WTC11 (cell line): ENCODE results near the gene PARP14. TPM values are rescaled to one million over a fixed set of nuclear protein-coding genes. Genes with fewer than 3 reads are reported as not detected.

ENCODE experiments used
- ATAC-seq: fragments of 200-7000 bp; cut with Tn5 transposase; 2 replicates; pipeline ENCODE4 v1.10.0; 2021; ENCODE audit warnings: mild to moderate bottlenecking, moderate library complexity
- CTCF ChIA-PET: fragments of 300-600 bp; sonication (Branson Sonifier 250); formaldehyde crosslinking; loops from one replicate; lab custom pipeline; 2021; ENCODE audit warnings: antibody characterized with exemption; lab: Charles Lee
- POLR2A ChIA-PET: fragments of 350-600 bp; sonication (Branson Sonifier 250); formaldehyde crosslinking; loops from one replicate; lab custom pipeline; 2021; ENCODE audit warnings: antibody characterized with exemption; lab: Charles Lee
- DNase-seq: peaks from one replicate; pipeline ENCODE4 v3.0.0; 2021; ENCODE audit warnings: low spot score
- H3K27ac Mint-ChIP-seq: 2 replicates; pipeline ENCODE4 v1.8.0; 2021; ENCODE audit warnings: mixed read lengths
- H3K27me3 Mint-ChIP-seq: 2 replicates; pipeline ENCODE4 v1.8.0; 2021; ENCODE audit warnings: low read depth, mild to moderate bottlenecking, moderate library complexity, mixed read lengths
- H3K36me3 Mint-ChIP-seq: 2 replicates; pipeline ENCODE4 v1.8.0; 2021; ENCODE audit warnings: mixed read lengths
- H3K4me1 Mint-ChIP-seq: 2 replicates; pipeline ENCODE4 v1.8.0; 2022; ENCODE audit warnings: mixed read lengths
- H3K4me3 Mint-ChIP-seq: 2 replicates; pipeline ENCODE4 v1.8.0; 2021; ENCODE audit warnings: mild to moderate bottlenecking, moderate library complexity, mixed read lengths
- H3K9me3 Mint-ChIP-seq: 2 replicates; pipeline ENCODE4 v1.8.0; 2021; ENCODE audit warnings: mixed read lengths
- CREB1 ChIP-seq: sonication (generic); formaldehyde crosslinking; IDR thresholded peaks from 2 replicates; pipeline ENCODE4 v1.8.0; 2023; ENCODE audit warnings: mild to moderate bottlenecking, missing genetic modification reagents
- ETV6 ChIP-seq: sonication (generic); formaldehyde crosslinking; IDR thresholded peaks from 2 replicates; pipeline ENCODE4 v1.8.1; 2022; ENCODE audit warnings: mild to moderate bottlenecking, missing genetic modification reagents
- FOXJ3 ChIP-seq: sonication (generic); formaldehyde crosslinking; IDR thresholded peaks from 2 replicates; pipeline ENCODE4 v1.9.0; 2021; ENCODE audit warnings: missing genetic modification reagents, mild to moderate bottlenecking, borderline replicate concordance
- FOXK1 ChIP-seq: sonication (generic); formaldehyde crosslinking; IDR thresholded peaks from 2 replicates; pipeline ENCODE4 v1.8.0; 2022; ENCODE audit warnings: mild to moderate bottlenecking, moderate library complexity, missing genetic modification reagents
- MYBL2 ChIP-seq: sonication (generic); formaldehyde crosslinking; IDR thresholded peaks from 2 replicates; pipeline ENCODE4 v1.8.1; 2023; ENCODE audit warnings: mild to moderate bottlenecking, moderate library complexity, missing genetic modification reagents
- NFYB ChIP-seq: sonication (generic); formaldehyde crosslinking; conservative IDR thresholded peaks from 2 replicates; pipeline ENCODE4 v1.8.0; 2022; ENCODE audit warnings: low read depth, missing genetic modification reagents
- ZBTB21 ChIP-seq: sonication (generic); formaldehyde crosslinking; IDR thresholded peaks from 2 replicates; pipeline ENCODE4 v1.8.1; 2023; ENCODE audit warnings: mild to moderate bottlenecking, missing genetic modification reagents, borderline replicate concordance
- ZNF219 ChIP-seq: sonication (generic); formaldehyde crosslinking; IDR thresholded peaks from 2 replicates; pipeline ENCODE4 v1.8.0; 2023; ENCODE audit warnings: missing genetic modification reagents, mild to moderate bottlenecking, borderline replicate concordance
- ZNF671 ChIP-seq: fragments of 250-450 bp; sonication (Bioruptor Pico); IDR thresholded peaks from 2 replicates; pipeline ENCODE4 v1.8.0; 2021; ENCODE audit warnings: mild to moderate bottlenecking
- total RNA-seq: library from RNA; stranded (reverse); gene quantifications from 3 replicates; pipeline ENCODE4 v1.2.3, GENCODE V29; 2021
- TF ChIP-seq, protein P1 (sequence below): fragments of 250-450 bp; sonication (Bioruptor Pico); IDR thresholded peaks from 2 replicates; pipeline ENCODE4 v1.9.0; 2021; ENCODE audit warnings: moderate library complexity, mild to moderate bottlenecking, inconsistent platforms, borderline replicate concordance
- TF ChIP-seq, protein P2 (sequence below): sonication (generic); formaldehyde crosslinking; IDR thresholded peaks from 2 replicates; pipeline ENCODE4 v1.8.0; 2023; ENCODE audit warnings: missing genetic modification reagents
- TF ChIP-seq, protein P3 (sequence below): fragments of 250-450 bp; sonication (Bioruptor Pico); IDR thresholded peaks from 2 replicates; pipeline ENCODE4 v1.9.0; 2021; ENCODE audit warnings: mild to moderate bottlenecking
- TF ChIP-seq, protein P4 (sequence below): sonication (generic); formaldehyde crosslinking; IDR thresholded peaks from 2 replicates; pipeline ENCODE4 v1.8.0; 2022; ENCODE audit warnings: mild to moderate bottlenecking, missing genetic modification reagents
- TF ChIP-seq, protein P5 (sequence below): fragments of 250-450 bp; sonication (Bioruptor Pico); conservative IDR thresholded peaks from 2 replicates; pipeline ENCODE4 v1.9.0; 2021; ENCODE audit warnings: mild to moderate bottlenecking
- TF ChIP-seq, protein P6 (sequence below): sonication (generic); formaldehyde crosslinking; IDR thresholded peaks from 2 replicates; pipeline ENCODE4 v1.8.1; 2023; ENCODE audit warnings: mild to moderate bottlenecking, missing genetic modification reagents, borderline replicate concordance
- TF ChIP-seq, protein P7 (sequence below): fragments of 250-450 bp; sonication (Bioruptor Pico); IDR thresholded peaks from 2 replicates; pipeline ENCODE4 v2.1.2; 2022; ENCODE audit warnings: mild to moderate bottlenecking, moderate library complexity
- TF ChIP-seq, protein P8 (sequence below): sonication (generic); formaldehyde crosslinking; IDR thresholded peaks from 2 replicates; pipeline ENCODE4 v1.8.1; 2022; ENCODE audit warnings: missing genetic modification reagents, borderline replicate concordance

Gene PARP14
- total RNA-seq, 1 experiment from 2014 or later, result 15.9 TPM

DNA sequence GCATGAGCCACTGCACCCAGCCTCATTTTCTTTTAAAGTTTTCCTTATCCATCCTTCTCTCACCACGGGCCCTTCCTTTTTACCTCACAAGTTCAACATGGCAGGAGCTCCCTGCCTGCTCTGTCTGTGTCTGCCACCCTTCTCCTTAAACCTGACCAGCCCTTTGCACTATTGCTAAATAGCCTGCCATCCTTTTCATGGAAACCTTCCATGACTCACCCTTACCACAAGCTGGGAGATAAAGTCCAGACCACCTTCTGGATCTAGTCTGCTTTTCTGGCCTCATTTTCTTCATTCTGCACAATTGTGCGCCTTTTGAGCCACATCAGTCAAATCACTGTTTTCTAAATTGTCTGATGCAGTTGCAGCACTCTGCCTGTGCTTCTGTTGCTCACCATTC lies 8.9 kb downstream of the PARP14 start:
- H3K4me3 Mint-ChIP-seq, result no peak overlapping the region
- no peak for TF ChIP-seq FOXK1 (CRISPR knock-in tag)
- no peak for TF ChIP-seq MYBL2 (CRISPR knock-in tag)
- TF ChIP-seq ZNF219 (CRISPR knock-in tag), result no peak
- TF ChIP-seq CREB1, result no peak
- TF ChIP-seq NFYB (CRISPR knock-in tag), result no peak
- TF ChIP-seq ZBTB21 (CRISPR knock-in tag), result no peak
- no peak for TF ChIP-seq ZNF671
- TF ChIP-seq, protein P1, sequence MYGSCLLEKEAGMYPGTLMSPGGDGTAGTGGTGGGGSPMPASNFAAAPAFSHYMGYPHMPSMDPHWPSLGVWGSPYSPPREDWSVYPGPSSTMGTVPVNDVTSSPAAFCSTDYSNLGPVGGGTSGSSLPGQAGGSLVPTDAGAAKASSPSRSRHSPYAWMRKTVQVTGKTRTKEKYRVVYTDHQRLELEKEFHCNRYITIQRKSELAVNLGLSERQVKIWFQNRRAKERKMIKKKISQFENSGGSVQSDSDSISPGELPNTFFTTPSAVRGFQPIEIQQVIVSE (CRISPR knock-in tag), result no peak
- TF ChIP-seq, protein P2, sequence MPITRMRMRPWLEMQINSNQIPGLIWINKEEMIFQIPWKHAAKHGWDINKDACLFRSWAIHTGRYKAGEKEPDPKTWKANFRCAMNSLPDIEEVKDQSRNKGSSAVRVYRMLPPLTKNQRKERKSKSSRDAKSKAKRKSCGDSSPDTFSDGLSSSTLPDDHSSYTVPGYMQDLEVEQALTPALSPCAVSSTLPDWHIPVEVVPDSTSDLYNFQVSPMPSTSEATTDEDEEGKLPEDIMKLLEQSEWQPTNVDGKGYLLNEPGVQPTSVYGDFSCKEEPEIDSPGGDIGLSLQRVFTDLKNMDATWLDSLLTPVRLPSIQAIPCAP, result no peak
- TF ChIP-seq, protein P3, sequence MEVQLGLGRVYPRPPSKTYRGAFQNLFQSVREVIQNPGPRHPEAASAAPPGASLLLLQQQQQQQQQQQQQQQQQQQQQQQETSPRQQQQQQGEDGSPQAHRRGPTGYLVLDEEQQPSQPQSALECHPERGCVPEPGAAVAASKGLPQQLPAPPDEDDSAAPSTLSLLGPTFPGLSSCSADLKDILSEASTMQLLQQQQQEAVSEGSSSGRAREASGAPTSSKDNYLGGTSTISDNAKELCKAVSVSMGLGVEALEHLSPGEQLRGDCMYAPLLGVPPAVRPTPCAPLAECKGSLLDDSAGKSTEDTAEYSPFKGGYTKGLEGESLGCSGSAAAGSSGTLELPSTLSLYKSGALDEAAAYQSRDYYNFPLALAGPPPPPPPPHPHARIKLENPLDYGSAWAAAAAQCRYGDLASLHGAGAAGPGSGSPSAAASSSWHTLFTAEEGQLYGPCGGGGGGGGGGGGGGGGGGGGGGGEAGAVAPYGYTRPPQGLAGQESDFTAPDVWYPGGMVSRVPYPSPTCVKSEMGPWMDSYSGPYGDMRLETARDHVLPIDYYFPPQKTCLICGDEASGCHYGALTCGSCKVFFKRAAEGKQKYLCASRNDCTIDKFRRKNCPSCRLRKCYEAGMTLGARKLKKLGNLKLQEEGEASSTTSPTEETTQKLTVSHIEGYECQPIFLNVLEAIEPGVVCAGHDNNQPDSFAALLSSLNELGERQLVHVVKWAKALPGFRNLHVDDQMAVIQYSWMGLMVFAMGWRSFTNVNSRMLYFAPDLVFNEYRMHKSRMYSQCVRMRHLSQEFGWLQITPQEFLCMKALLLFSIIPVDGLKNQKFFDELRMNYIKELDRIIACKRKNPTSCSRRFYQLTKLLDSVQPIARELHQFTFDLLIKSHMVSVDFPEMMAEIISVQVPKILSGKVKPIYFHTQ, result no peak
- TF ChIP-seq, protein P4, sequence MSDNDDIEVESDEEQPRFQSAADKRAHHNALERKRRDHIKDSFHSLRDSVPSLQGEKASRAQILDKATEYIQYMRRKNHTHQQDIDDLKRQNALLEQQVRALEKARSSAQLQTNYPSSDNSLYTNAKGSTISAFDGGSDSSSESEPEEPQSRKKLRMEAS (CRISPR knock-in tag), result no peak
- TF ChIP-seq, protein P5, sequence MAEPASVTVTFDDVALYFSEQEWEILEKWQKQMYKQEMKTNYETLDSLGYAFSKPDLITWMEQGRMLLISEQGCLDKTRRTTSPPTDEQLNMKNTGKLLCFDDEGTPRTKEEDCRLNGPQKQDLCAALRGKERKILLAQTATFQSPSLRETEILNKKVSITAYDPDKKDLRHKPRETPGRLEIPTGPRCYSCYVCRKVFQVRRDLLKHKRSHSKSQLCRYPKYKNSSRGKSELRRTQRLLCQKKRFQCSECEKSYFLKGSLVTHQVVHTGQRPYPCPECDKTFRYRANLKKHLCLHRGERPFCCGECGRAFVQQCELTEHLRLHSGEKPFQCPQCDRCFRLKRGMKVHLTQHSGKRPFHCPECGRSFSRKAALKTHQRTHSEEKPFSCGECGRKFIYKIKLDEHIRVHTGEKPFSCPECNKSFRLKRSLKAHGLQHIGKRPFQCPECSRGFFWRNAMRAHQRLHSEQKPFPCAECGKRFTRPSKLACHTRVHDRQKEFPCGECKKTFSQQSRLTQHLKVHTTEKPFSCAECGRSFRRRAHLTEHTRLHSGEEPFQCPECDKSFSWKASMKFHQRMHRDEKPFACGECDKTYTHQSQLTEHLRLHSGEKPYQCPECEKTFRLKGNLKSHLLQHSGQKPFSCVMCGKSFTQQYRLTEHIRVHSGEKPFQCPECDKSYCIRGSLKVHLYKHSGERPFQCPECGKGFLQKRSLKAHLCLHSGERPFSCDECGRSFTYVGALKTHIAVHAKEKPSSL (CRISPR knock-in tag), result no peak
- TF ChIP-seq, protein P6, sequence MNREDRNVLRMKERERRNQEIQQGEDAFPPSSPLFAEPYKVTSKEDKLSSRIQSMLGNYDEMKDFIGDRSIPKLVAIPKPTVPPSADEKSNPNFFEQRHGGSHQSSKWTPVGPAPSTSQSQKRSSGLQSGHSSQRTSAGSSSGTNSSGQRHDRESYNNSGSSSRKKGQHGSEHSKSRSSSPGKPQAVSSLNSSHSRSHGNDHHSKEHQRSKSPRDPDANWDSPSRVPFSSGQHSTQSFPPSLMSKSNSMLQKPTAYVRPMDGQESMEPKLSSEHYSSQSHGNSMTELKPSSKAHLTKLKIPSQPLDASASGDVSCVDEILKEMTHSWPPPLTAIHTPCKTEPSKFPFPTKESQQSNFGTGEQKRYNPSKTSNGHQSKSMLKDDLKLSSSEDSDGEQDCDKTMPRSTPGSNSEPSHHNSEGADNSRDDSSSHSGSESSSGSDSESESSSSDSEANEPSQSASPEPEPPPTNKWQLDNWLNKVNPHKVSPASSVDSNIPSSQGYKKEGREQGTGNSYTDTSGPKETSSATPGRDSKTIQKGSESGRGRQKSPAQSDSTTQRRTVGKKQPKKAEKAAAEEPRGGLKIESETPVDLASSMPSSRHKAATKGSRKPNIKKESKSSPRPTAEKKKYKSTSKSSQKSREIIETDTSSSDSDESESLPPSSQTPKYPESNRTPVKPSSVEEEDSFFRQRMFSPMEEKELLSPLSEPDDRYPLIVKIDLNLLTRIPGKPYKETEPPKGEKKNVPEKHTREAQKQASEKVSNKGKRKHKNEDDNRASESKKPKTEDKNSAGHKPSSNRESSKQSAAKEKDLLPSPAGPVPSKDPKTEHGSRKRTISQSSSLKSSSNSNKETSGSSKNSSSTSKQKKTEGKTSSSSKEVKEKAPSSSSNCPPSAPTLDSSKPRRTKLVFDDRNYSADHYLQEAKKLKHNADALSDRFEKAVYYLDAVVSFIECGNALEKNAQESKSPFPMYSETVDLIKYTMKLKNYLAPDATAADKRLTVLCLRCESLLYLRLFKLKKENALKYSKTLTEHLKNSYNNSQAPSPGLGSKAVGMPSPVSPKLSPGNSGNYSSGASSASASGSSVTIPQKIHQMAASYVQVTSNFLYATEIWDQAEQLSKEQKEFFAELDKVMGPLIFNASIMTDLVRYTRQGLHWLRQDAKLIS (CRISPR knock-in tag), result no peak
- no peak for TF ChIP-seq ETV6
- TF ChIP-seq FOXJ3 (CRISPR knock-in tag), result no peak
- TF ChIP-seq, protein P7, sequence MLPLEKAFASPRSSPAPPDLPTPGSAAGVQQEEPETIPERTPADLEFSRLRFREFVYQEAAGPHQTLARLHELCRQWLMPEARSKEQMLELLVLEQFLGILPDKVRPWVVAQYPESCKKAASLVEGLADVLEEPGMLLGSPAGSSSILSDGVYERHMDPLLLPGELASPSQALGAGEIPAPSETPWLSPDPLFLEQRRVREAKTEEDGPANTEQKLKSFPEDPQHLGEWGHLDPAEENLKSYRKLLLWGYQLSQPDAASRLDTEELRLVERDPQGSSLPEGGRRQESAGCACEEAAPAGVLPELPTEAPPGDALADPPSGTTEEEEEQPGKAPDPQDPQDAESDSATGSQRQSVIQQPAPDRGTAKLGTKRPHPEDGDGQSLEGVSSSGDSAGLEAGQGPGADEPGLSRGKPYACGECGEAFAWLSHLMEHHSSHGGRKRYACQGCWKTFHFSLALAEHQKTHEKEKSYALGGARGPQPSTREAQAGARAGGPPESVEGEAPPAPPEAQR (CRISPR knock-in tag), result no peak
- TF ChIP-seq, protein P8, sequence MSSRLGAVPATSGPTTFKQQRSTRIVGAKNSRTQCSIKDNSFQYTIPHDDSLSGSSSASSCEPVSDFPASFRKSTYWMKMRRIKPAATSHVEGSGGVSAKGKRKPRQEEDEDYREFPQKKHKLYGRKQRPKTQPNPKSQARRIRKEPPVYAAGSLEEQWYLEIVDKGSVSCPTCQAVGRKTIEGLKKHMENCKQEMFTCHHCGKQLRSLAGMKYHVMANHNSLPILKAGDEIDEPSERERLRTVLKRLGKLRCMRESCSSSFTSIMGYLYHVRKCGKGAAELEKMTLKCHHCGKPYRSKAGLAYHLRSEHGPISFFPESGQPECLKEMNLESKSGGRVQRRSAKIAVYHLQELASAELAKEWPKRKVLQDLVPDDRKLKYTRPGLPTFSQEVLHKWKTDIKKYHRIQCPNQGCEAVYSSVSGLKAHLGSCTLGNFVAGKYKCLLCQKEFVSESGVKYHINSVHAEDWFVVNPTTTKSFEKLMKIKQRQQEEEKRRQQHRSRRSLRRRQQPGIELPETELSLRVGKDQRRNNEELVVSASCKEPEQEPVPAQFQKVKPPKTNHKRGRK (CRISPR knock-in tag), result no peak
- no peaks in the 10 kb centered on the region for H3K4me1 Mint-ChIP-seq
- H3K27me3 Mint-ChIP-seq, result no peaks in the 10 kb centered on the region
- no peaks in the 10 kb centered on the region for H3K9me3 Mint-ChIP-seq
- ATAC-seq (no peak), DNase-seq (no peak)
- ChIA-PET CTCF (no interaction called here), POLR2A (no interaction called here)
- H3K36me3 Mint-ChIP-seq, result peaks cover 16% of the 10 kb centered on the region
- no peak overlapping the region for H3K27ac Mint-ChIP-seq
